ENCODE data around the gene N4BP2L2. TPM values are rescaled to one million over a fixed set of nuclear protein-coding genes. Genes with fewer than 3 reads are reported as not detected.

The N4BP2L2 gene
- total and polyA plus RNA-seq, 2 experiments from 2014 or later: 63.1 to 160 TPM

DNA sequence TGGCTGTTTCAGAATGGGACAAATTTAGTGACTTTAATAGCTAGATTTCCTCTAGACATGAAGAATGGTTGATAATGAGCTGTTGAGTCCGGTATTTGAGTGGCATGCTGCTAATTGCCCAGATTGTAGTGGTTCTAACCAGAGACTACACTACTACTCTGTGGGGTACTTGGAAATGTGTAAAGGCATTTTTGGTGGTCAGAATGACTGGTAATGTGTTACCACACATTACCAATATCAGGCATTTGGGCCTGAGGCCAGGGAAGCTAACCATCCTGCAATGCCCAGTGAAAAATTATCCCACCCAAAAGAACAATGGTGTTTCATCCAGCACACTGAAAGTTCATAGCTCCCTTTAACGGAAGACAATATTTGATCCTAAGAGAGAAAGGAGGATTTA, 93.1 kb downstream of the N4BP2L2 start (continued):
- TF ChIP-seq, protein P1, sequence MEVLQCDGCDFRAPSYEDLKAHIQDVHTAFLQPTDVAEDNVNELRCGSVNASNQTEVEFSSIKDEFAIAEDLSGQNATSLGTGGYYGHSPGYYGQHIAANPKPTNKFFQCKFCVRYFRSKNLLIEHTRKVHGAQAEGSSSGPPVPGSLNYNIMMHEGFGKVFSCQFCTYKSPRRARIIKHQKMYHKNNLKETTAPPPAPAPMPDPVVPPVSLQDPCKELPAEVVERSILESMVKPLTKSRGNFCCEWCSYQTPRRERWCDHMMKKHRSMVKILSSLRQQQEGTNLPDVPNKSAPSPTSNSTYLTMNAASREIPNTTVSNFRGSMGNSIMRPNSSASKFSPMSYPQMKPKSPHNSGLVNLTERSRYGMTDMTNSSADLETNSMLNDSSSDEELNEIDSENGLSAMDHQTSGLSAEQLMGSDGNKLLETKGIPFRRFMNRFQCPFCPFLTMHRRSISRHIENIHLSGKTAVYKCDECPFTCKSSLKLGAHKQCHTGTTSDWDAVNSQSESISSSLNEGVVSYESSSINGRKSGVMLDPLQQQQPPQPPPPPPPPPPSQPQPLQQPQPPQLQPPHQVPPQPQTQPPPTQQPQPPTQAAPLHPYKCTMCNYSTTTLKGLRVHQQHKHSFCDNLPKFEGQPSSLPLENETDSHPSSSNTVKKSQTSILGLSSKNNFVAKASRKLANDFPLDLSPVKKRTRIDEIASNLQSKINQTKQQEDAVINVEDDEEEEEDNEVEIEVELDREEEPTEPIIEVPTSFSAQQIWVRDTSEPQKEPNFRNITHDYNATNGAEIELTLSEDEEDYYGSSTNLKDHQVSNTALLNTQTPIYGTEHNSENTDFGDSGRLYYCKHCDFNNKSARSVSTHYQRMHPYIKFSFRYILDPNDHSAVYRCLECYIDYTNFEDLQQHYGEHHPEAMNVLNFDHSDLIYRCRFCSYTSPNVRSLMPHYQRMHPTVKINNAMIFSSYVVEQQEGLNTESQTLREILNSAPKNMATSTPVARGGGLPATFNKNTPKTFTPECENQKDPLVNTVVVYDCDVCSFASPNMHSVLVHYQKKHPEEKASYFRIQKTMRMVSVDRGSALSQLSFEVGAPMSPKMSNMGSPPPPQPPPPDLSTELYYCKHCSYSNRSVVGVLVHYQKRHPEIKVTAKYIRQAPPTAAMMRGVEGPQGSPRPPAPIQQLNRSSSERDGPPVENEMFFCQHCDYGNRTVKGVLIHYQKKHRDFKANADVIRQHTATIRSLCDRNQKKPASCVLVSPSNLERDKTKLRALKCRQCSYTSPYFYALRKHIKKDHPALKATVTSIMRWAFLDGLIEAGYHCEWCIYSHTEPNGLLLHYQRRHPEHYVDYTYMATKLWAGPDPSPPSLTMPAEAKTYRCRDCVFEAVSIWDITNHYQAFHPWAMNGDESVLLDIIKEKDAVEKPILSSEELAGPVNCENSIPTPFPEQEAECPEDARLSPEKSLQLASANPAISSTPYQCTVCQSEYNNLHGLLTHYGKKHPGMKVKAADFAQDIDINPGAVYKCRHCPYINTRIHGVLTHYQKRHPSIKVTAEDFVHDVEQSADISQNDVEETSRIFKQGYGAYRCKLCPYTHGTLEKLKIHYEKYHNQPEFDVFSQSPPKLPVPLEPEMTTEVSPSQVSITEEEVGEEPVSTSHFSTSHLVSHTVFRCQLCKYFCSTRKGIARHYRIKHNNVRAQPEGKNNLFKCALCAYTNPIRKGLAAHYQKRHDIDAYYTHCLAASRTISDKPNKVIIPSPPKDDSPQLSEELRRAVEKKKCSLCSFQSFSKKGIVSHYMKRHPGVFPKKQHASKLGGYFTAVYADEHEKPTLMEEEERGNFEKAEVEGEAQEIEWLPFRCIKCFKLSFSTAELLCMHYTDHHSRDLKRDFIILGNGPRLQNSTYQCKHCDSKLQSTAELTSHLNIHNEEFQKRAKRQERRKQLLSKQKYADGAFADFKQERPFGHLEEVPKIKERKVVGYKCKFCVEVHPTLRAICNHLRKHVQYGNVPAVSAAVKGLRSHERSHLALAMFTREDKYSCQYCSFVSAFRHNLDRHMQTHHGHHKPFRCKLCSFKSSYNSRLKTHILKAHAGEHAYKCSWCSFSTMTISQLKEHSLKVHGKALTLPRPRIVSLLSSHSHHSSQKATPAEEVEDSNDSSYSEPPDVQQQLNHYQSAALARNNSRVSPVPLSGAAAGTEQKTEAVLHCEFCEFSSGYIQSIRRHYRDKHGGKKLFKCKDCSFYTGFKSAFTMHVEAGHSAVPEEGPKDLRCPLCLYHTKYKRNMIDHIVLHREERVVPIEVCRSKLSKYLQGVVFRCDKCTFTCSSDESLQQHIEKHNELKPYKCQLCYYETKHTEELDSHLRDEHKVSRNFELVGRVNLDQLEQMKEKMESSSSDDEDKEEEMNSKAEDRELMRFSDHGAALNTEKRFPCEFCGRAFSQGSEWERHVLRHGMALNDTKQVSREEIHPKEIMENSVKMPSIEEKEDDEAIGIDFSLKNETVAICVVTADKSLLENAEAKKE (CRISPR knock-in tag; IDR thresholded peaks at IDR 0.05): no peak
- no peak for TF ChIP-seq ZNF114 (CRISPR knock-in tag; IDR thresholded peaks at IDR 0.05)
- TF ChIP-seq ZNF331 (CRISPR knock-in tag; IDR thresholded peaks at IDR 0.05; ENCODE audit: low read depth): no peak

DNA sequence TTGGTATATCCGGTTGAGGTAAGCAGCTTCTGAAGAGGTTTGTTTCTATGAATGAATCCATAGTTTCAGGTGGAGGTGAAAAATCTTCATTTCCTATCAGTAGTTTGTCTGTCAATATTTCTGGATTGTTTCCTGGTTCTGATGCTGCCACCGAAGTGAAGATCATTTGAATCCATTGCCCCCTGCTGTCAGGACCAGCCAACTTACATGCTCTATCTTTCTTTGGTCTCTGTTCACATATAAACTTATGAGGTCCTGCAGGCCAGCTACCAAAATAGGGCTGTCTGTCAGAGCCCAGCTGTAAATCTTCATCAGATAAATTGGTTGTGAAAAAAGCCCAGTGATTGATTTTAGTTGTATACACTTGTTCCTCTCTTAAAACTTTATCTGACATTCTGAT, 95.5 kb downstream of the N4BP2L2 start:
- Histone ChIP-seq H4K20me1 (replicated peaks; ENCODE audit: insufficient read depth) (no peaks in the 10 kb centered on the region; the same call in 1 of the 2 replicates), H3K4me3 (no peak overlapping the region), H2AFZ (no peak overlapping the region), H3K27me3 (ENCODE audit: insufficient read depth) (no peaks in the 10 kb centered on the region), H3K4me1 (ENCODE audit: insufficient read depth) (no peaks in the 10 kb centered on the region), H3K36me3 (ENCODE audit: insufficient read depth) (no peaks in the 10 kb centered on the region), H3K4me2 (no peak overlapping the region), H3K9me2 (ENCODE audit: insufficient read depth) (no peaks in the 10 kb centered on the region), H3K27ac (ENCODE audit: low read depth) (no peak overlapping the region), H3F3A (replicated peaks; ENCODE audit: low read depth) (no peaks in the 10 kb centered on the region), H3K79me2 (replicated peaks; ENCODE audit: insufficient read depth) (no peaks in the 10 kb centered on the region)
- H3K27ac Mint-ChIP-seq: no peak overlapping the region
- TF ChIP-seq, protein P2, sequence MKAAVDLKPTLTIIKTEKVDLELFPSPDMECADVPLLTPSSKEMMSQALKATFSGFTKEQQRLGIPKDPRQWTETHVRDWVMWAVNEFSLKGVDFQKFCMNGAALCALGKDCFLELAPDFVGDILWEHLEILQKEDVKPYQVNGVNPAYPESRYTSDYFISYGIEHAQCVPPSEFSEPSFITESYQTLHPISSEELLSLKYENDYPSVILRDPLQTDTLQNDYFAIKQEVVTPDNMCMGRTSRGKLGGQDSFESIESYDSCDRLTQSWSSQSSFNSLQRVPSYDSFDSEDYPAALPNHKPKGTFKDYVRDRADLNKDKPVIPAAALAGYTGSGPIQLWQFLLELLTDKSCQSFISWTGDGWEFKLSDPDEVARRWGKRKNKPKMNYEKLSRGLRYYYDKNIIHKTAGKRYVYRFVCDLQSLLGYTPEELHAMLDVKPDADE (IDR thresholded peaks at IDR 0.05): no peak
- TF ChIP-seq, protein P3, sequence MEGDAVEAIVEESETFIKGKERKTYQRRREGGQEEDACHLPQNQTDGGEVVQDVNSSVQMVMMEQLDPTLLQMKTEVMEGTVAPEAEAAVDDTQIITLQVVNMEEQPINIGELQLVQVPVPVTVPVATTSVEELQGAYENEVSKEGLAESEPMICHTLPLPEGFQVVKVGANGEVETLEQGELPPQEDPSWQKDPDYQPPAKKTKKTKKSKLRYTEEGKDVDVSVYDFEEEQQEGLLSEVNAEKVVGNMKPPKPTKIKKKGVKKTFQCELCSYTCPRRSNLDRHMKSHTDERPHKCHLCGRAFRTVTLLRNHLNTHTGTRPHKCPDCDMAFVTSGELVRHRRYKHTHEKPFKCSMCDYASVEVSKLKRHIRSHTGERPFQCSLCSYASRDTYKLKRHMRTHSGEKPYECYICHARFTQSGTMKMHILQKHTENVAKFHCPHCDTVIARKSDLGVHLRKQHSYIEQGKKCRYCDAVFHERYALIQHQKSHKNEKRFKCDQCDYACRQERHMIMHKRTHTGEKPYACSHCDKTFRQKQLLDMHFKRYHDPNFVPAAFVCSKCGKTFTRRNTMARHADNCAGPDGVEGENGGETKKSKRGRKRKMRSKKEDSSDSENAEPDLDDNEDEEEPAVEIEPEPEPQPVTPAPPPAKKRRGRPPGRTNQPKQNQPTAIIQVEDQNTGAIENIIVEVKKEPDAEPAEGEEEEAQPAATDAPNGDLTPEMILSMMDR (conservative IDR thresholded peaks at IDR 0.05; ENCODE audit: low read depth in 2 of 2): peak; percentile 22 to 48; a peak in 3 of 4 replicates
- no peak for TF ChIP-seq EZH2phosphoT487 (IDR thresholded peaks at IDR 0.05; ENCODE audit: unreplicated experiment)
- H3K4me3 Mint-ChIP-seq: no peak overlapping the region
- DNase-seq (ENCODE audit: low spot score) (peak; percentile 46), ATAC-seq (no peak)
- no peaks in the 10 kb centered on the region for H3K9me3 Mint-ChIP-seq
- no peaks in the 10 kb centered on the region for H3K36me3 Mint-ChIP-seq (ENCODE audit: low read depth)
- H3K4me1 Mint-ChIP-seq: no peaks in the 10 kb centered on the region
- H3K27me3 Mint-ChIP-seq (ENCODE audit: insufficient read depth, low read depth, poor library complexity): no peaks in the 10 kb centered on the region

Data from GM23338 (cell line).